Measurements from ENCODE around the gene RXRG. TPM values are rescaled to one million over a fixed set of nuclear protein-coding genes. Genes with fewer than 3 reads are reported as not detected.

The RXRG gene
- total and polyA plus RNA-seq, 12 donors, result 0.17 to 2.4 (median 1.0) TPM; not detected in 2

DNA sequence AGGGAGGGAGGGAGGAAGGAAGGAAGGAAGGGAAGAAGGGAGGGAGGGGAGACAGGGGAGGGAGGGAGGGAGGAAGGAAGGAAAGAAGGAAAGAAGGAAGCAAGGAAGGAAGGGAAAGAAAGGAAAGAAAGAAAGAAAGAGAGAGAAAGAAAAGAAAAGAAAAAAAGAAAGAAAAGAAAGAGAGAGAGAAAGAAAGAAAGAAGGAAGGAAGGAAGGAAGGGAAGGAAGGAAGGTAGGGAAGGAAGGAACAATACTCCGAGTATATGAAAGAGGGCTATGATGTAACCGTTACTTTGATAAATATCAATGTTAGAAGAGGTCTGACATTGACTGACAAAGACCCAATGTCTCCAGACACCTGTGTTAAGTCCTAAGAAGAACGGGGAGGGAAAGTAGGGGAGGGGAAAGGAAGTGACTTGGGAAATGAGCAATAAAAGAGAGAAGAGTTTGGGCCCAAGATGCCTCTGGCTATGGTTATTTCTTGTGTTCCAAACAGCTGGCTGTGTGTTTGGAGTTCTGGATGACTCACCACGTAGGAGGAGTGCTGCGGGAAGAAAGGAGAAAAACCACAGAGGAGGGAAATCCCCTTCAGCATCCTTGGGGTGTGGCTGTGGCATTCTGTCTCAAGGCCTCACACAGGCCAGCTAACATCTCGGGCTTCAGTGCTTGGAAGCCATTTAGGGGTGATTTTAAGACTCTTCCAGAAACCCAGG, 37.0 kb upstream of the RXRG start:
- Histone ChIP-seq H3K4me1 (replicated peaks in 1 of 2) (no peaks in the 10 kb centered on the region), H3K9me3 (replicated peaks in 1 of 3) (no peaks in the 10 kb centered on the region), H3K36me3 (replicated peaks in 1 of 2) (no peaks in the 10 kb centered on the region), H3K4me3 (no peak overlapping the region), H3K27ac (no peak overlapping the region), H3K27me3 (no peaks in the 10 kb centered on the region)
- no peak for TF ChIP-seq POLR2A (IDR thresholded peaks at IDR 0.05)
- TF ChIP-seq, protein P1, sequence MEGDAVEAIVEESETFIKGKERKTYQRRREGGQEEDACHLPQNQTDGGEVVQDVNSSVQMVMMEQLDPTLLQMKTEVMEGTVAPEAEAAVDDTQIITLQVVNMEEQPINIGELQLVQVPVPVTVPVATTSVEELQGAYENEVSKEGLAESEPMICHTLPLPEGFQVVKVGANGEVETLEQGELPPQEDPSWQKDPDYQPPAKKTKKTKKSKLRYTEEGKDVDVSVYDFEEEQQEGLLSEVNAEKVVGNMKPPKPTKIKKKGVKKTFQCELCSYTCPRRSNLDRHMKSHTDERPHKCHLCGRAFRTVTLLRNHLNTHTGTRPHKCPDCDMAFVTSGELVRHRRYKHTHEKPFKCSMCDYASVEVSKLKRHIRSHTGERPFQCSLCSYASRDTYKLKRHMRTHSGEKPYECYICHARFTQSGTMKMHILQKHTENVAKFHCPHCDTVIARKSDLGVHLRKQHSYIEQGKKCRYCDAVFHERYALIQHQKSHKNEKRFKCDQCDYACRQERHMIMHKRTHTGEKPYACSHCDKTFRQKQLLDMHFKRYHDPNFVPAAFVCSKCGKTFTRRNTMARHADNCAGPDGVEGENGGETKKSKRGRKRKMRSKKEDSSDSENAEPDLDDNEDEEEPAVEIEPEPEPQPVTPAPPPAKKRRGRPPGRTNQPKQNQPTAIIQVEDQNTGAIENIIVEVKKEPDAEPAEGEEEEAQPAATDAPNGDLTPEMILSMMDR (IDR thresholded peaks at IDR 0.05), result no peak
- DNase-seq, result peak in 4 of 7 donors; percentile 21 to 44 (median 26)
- intact Hi-C loops (cut with DNase I), result no loop called here
- WGBS, 4 donors, result 36 to 41% (median 39%) methylated on average over 6 of the region's 6 CpGs

DNA sequence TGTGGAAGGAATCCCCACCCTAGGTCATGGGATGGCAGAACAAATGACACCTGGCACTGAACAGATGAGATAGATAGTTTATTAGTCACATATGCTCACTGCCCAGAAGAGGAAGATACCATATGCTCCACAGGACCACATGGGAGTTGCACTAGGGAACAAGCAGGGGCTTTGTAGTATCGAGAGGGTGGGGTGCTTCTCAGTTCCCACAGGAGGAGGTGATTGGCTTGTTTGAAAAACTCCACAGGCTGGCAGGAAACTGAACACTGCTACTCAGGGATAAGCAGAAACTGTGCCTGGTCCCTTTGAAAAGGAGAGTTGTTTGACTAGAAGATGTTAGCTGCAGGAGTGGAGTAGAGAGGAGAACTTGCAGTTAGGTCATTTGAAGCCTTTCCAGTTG, 31.9 kb upstream of the RXRG start:
- no peaks in the 10 kb centered on the region for H3K4me1 ChIP-seq (replicated peaks in 1 of 2)
- TF ChIP-seq, protein P1 (IDR thresholded peaks at IDR 0.05), result no peak
- no peak for TF ChIP-seq POLR2A (IDR thresholded peaks at IDR 0.05)

DNA sequence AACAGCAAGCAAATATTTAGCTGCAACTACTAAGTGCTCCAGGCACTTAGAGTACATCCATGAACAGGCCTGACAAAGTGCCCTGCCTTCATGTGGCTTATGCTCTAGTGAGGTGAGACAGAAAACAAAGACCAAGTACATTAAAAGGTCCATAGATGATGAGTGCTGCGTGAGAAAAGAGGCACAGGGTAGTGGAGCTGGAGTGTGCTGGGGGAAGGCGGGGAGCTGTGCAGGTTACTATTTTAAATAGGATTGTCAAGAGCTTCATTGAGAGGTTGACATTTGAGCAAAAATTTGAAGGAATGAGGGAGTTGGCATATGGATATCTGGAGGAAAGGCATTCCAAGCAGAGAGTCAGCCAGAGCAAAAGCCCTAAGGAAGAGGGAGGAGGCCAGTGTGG, 29.3 kb upstream of the RXRG start:
- intact Hi-C loops (cut with DNase I), result no loop called here
- no peak for DNase-seq
- Histone ChIP-seq H3K27ac (no peak overlapping the region), H3K9me3 (replicated peaks in 1 of 3) (no peaks in the 10 kb centered on the region), H3K27me3 (no peaks in the 10 kb centered on the region), H3K4me1 (replicated peaks in 1 of 2) (no peaks in the 10 kb centered on the region), H3K4me3 (no peak overlapping the region), H3K36me3 (replicated peaks in 1 of 2) (no peaks in the 10 kb centered on the region)
- WGBS, 4 donors, result 81 to 91% (median 88%) methylated on average over 2 of the region's 2 CpGs
- TF ChIP-seq, protein P1 (IDR thresholded peaks at IDR 0.05), result no peak
- TF ChIP-seq POLR2A (IDR thresholded peaks at IDR 0.05), result no peak

More for the DNA sequence above, 31.9 kb upstream of the RXRG start:
- intact Hi-C loops (cut with DNase I), result no loop called here
- WGBS, 4 donors, result 46 to 72% (median 58%) methylated on average over 1 of the region's 1 CpG
- H3K27ac ChIP-seq, result no peak overlapping the region
- H3K36me3 ChIP-seq (replicated peaks in 1 of 2), result no peaks in the 10 kb centered on the region
- H3K27me3 ChIP-seq, result no peaks in the 10 kb centered on the region
- no peaks in the 10 kb centered on the region for H3K9me3 ChIP-seq (replicated peaks in 1 of 3)
- DNase-seq, result no peak
- H3K4me3 ChIP-seq, result no peak overlapping the region

DNA sequence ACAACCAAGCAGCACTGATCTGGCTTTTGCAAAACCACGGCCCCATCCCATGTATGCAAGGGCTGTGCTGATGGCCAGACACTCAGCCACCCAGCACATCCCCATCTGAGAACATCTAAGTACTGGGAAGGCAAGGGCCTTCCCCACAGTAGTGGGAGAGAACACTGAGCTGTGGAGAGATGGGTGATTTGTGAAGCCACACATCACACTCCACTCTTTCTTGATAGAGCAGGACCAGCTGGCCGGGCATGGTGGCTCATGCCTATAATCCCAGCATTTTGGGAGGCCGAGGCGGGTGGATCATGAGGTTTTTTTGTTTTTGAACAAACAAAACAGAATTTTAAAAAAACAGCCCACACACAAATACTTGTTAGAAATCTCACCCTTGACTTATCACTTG, 28.2 kb upstream of the RXRG start:
- H3K9me3 ChIP-seq (replicated peaks in 1 of 3), result no peaks in the 10 kb centered on the region
- H3K36me3 ChIP-seq (replicated peaks in 1 of 2), result no peaks in the 10 kb centered on the region
- H3K4me3 ChIP-seq, result no peak overlapping the region
- WGBS, 4 donors, result 52 to 84% (median 71%) methylated on average over 4 of the region's 4 CpGs
- intact Hi-C loops (cut with DNase I), result no loop called here
- no peaks in the 10 kb centered on the region for H3K4me1 ChIP-seq (replicated peaks in 1 of 2)
- H3K27me3 ChIP-seq, result no peaks in the 10 kb centered on the region
- TF ChIP-seq POLR2A (IDR thresholded peaks at IDR 0.05), result no peak
- TF ChIP-seq, protein P1 (IDR thresholded peaks at IDR 0.05), result no peak
- H3K27ac ChIP-seq, result no peak overlapping the region
- no peak for DNase-seq

Measured in adrenal gland (tissue), 12 donors.